HG02610 (cell line): ENCODE data around the gene NHLRC4.

Experiments used
- ATAC-seq: cut with Tn5 transposase; IDR thresholded peaks from one replicate; pipeline ENCODE4 v1.9.1; 2021; ENCODE audit warnings: mild to moderate bottlenecking, moderate library complexity; ENCODE audit not compliant: unreplicated experiment

NHLRC4 gene

GRCh38 chr16:565419-566330 lies 1.1 kb upstream of the NHLRC4 start:
- ATAC-seq = no peak

GRCh38 chr16:567373-568256 lies 810 bp downstream of the NHLRC4 start:
- ATAC-seq = no peak

- ATAC-seq = no peak
Measured at GRCh38 chr16:568401-569258, 1.8 kb downstream of the NHLRC4 start.

GRCh38 chr16:569445-570254 lies 2.8 kb downstream of the NHLRC4 start, which contains the start of gene PIGQ:
Gene PIGQ (plus strand): TSS chr16:569968. CDS start chr16:574075, 4,107 bp downstream.
- peak; percentile 47 for ATAC-seq

- ATAC-seq = no peak
Measured at GRCh38 chr16:572865-573650, 6.3 kb downstream of the NHLRC4 start.

- no peak for ATAC-seq
Measured at GRCh38 chr16:574021-574760, 7.4 kb downstream of the NHLRC4 start.

GRCh38 chr16:575354-576196 lies 8.8 kb downstream of the NHLRC4 start:
- no peak for ATAC-seq

- no peak for ATAC-seq
Measured at GRCh38 chr16:576197-576822, 9.5 kb downstream of the NHLRC4 start.

- no peak for ATAC-seq
Measured at GRCh38 chr16:576823-577201, 10.0 kb downstream of the NHLRC4 start.

GRCh38 chr16:577796-578195 lies 11.0 kb downstream of the NHLRC4 start:
- ATAC-seq = no peak

GRCh38 chr16:578232-578869 lies 11.5 kb downstream of the NHLRC4 start:
- ATAC-seq = no peak

- ATAC-seq = no peak
Measured at GRCh38 chr16:578870-579405, 12.1 kb downstream of the NHLRC4 start.

GRCh38 chr16:580141-580945 lies 13.5 kb downstream of the NHLRC4 start:
- no peak for ATAC-seq

GRCh38 chr16:580946-581498 lies 14.2 kb downstream of the NHLRC4 start:
- no peak for ATAC-seq

GRCh38 chr16:582218-582613 lies 15.4 kb downstream of the NHLRC4 start:
- no peak for ATAC-seq
